Epithelial cell of proximal tubule (primary cell): ENCODE results near the gene TNIP1. TPM values are rescaled to one million over a fixed set of nuclear protein-coding genes. Genes with fewer than 3 reads are reported as not detected.

ENCODE experiments used
- DNase-seq: peaks from one replicate; pipeline ENCODE4 v3.0.0-alpha.2; 2011; ENCODE audit warnings: low read depth
- H3K4me3 ChIP-seq: 2 replicates; pipeline ENCODE4 v1.5.1; 2011; ENCODE audit warnings: low read depth, mild to moderate bottlenecking, low read length
- total RNA-seq: library from RNA; depleted of rRNA; stranded (reverse); fragments of >200 nt; gene quantifications from 2 replicates; pipeline ENCODE4 v1.2.3, GENCODE V29; 2015
- TF ChIP-seq, protein P1 (sequence below): conservative IDR thresholded peaks from 2 replicates; pipeline ENCODE4 v1.5.1; 2012; ENCODE audit warnings: low read depth, mild to moderate bottlenecking, low read length

TNIP1 gene
- total RNA-seq, 1 donor from 2014 or later: 255 TPM

- no peak for DNase-seq
- H3K4me3 ChIP-seq: no peak overlapping the region
- TF ChIP-seq, protein P1, sequence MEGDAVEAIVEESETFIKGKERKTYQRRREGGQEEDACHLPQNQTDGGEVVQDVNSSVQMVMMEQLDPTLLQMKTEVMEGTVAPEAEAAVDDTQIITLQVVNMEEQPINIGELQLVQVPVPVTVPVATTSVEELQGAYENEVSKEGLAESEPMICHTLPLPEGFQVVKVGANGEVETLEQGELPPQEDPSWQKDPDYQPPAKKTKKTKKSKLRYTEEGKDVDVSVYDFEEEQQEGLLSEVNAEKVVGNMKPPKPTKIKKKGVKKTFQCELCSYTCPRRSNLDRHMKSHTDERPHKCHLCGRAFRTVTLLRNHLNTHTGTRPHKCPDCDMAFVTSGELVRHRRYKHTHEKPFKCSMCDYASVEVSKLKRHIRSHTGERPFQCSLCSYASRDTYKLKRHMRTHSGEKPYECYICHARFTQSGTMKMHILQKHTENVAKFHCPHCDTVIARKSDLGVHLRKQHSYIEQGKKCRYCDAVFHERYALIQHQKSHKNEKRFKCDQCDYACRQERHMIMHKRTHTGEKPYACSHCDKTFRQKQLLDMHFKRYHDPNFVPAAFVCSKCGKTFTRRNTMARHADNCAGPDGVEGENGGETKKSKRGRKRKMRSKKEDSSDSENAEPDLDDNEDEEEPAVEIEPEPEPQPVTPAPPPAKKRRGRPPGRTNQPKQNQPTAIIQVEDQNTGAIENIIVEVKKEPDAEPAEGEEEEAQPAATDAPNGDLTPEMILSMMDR: peak; percentile 36
Measured at GRCh38 chr5:151058891-151059489, 21.8 kb downstream of the TNIP1 start.

DNA sequence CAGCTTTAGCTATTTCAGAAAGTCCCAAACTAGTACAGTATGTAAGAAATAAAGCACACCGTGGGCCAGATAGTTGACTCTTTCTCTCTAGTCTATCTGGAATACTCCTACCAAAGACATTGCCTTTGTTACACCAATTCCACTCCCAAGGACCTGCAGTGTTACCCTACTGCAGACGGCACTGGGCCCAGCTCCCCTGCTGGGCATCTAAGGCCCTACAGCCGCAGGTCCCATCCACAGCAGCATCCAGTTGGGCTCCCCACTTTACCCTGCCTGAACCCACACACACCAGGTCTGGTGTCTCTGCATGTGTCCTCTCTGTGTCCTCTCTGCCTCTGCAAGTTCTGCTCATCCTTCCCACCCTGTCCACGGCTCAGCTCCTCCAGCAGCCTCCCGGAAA, 22.5 kb downstream of the TNIP1 start:
- DNase-seq: no peak
- no peak overlapping the region for H3K4me3 ChIP-seq
- TF ChIP-seq, protein P1: peak; percentile 18

DNA sequence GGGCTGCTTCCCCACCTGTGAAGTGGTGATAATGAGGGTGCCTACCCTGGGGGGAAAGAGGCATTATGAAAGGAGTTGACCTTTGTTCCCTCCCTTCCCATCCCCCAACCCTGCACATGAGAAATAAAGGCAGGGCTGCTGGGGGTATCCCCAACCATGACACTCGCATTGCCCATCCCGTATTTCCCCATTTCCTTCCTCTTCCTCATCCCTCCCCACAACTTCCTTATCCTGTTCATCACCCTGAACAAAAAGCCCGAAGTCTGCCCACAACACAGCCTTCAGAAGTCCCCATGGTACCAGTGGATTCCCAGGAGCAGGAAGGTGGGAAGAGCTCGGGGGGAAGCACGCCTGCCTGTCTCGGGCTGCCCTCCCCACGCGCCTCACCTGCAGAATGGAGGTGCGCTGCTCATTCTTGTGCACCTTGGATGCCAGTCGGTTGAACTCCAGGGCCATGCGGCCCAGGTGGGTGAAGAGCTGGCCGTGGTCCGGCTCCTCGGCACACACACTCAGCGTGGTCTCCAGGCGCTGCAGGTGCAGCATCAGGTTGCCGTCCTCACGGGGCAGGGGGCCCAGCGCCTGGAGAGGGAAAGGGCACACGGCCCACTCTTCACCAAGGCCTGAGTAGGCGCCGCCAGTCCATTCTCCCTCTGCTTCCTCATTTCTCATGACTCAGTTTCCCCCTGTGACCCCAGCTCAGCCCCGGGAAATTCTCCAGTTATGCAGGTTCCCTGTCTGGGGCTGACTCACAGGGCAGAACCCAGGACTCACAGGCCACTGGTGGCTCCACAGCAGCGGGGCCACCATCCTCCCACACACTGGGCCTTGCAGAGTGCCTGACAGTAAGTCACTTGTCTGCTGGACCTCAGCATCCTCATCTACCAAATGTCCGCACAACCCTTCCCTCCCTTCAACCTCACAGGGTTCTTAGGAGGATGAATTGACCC, 24.2 kb downstream of the TNIP1 start:
- DNase-seq: no peak
- TF ChIP-seq, protein P1: no peak
- H3K4me3 ChIP-seq: no peak overlapping the region

GRCh38 chr5:151055336-151055735, 25.5 kb downstream of the TNIP1 start:
- TF ChIP-seq, protein P1: no peak
- DNase-seq: no peak
- no peak overlapping the region for H3K4me3 ChIP-seq

DNA sequence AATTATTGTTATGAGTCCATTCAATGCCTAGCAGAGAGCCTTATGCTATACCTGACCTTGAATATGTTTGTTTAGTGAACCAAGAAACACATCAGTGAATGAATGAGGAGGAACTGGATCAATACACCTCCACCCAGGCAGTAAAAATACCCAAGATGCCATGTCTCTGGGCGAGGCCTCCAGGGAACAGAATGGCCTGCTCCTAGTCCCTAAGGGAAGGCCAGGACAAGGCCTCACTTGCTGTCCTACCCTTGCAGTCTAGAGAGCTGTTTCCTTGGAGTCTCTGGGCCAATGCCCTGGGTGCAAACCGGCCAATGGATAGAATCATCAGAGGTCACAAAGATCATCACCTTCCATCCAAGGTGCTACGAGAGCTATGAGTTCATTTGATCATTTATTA, 26.1 kb downstream of the TNIP1 start:
- TF ChIP-seq, protein P1: no peak
- no peak overlapping the region for H3K4me3 ChIP-seq
- DNase-seq: no peak

DNA sequence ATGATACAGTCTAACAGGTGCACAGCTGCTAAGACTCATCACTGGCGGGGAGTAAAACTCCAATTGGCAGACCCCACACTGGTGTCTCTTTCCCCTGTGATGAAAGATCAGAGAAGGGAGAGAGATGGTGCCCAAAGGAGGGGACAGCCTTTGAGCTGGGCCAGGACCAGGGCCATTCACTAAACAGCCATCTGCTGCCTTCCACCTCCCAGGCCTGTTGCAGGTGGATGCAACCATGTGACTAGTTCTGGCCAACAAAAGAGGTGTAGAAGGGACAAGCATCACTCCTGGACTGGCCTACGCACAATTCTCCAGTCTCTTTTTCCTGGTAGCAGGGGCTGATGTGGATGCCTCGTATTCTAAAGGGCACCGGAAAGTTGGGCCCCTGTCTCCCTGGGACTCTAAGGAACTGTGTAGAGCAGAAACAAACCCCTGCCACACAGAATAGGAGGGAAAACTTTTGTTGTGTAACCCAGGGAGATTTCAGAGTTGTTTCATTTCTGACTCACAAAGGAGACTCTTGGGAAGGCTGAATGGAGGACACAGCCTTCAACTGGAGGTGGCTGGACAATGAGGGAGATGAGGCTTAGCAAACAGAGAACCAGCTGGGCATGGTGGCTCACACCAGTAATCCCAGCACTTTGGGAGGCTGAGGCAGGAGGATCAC, 26.9 kb downstream of the TNIP1 start:
- no peak overlapping the region for H3K4me3 ChIP-seq
- TF ChIP-seq, protein P1: no peak
- DNase-seq: no peak
